K562 (cell line): Measurements from ENCODE around the gene SPATA33. TPM values are rescaled to one million over a fixed set of nuclear protein-coding genes. Genes with fewer than 3 reads are reported as not detected.

Source experiments
- ELF1 ChIP-seq: fragments of 200-800 bp; sonication (Bioruptor generic); IDR thresholded peaks from 2 replicates; pipeline ENCODE4 v1.6.1; 2016; ENCODE audit warnings: missing genetic modification characterization, missing compliant biosample characterization
- FOXA1 ChIP-seq: fragments of 450-650 bp; IDR thresholded peaks from 2 replicates; pipeline ENCODE4 v1.6.1; 2016; ENCODE audit warnings: mild to moderate bottlenecking, borderline replicate concordance
- FOXJ3 ChIP-seq: sonication (generic); formaldehyde crosslinking; IDR thresholded peaks from 2 replicates; pipeline ENCODE4 v1.4.0; 2020; ENCODE audit warnings: mild to moderate bottlenecking, missing genetic modification reagents
- GATAD2B ChIP-seq: fragments of 450-650 bp; IDR thresholded peaks from 2 replicates; pipeline ENCODE4 v1.6.1; 2017; ENCODE audit warnings: mild to moderate bottlenecking, borderline replicate concordance
- KAT7 ChIP-seq: sonication (generic); formaldehyde crosslinking; IDR thresholded peaks from 2 replicates; pipeline ENCODE4 v1.8.0; 2022; ENCODE audit warnings: missing genetic modification reagents, mild to moderate bottlenecking, borderline replicate concordance
- MAFK ChIP-seq: IDR thresholded peaks from 2 replicates; pipeline ENCODE4 v1.6.1; 2011; ENCODE audit warnings: low read length, improper control_type of control experiment
- NCOA2 ChIP-seq, 2 experiments: fragments of 450-650 bp; IDR thresholded peaks; 2 replicates each; pipeline ENCODE4 v1.6.1; 2018; ENCODE audit warnings: mild to moderate bottlenecking in 2 of 2, moderate library complexity in 1 of 2; ENCODE audit not compliant: partially characterized antibody in 2 of 2
- NFRKB ChIP-seq: fragments of 450-650 bp; IDR thresholded peaks from 2 replicates; pipeline ENCODE4 v1.6.1; 2016; ENCODE audit warnings: low read depth
- NR4A1 ChIP-seq, 2 experiments: fragments of 250-450 bp in 1 of 2; fragments of 450-650 bp in 1 of 2; sonication (Bioruptor Pico) in 1 of 2; IDR thresholded peaks; 2 replicates each; pipeline versions ENCODE4 v1.4.0 to v1.6.1; 2016 to 2020; ENCODE audit warnings: mild to moderate bottlenecking in 2 of 2, missing compliant biosample characterization in 1 of 2, missing genetic modification characterization in 1 of 2, moderate library complexity in 1 of 2
- RHOXF2B ChIP-seq: fragments of 250-450 bp; sonication (Bioruptor Pico); conservative IDR thresholded peaks from 2 replicates; pipeline ENCODE4 v1.5.1; 2021
- SMARCA4 ChIP-seq: fragments of 450-650 bp; IDR thresholded peaks from 2 replicates; pipeline ENCODE4 v1.6.1; 2016
- SNIP1 ChIP-seq: fragments of 450-650 bp; IDR thresholded peaks from 2 replicates; pipeline ENCODE4 v1.7.1; 2017; ENCODE audit warnings: low read depth, mild to moderate bottlenecking
- SOX6 ChIP-seq: fragments of 450-650 bp; IDR thresholded peaks from 2 replicates; pipeline ENCODE4 v1.6.1; 2014; ENCODE audit warnings: mild to moderate bottlenecking
- TAL1 ChIP-seq: fragments of 450-650 bp; IDR thresholded peaks from 2 replicates; pipeline ENCODE4 v1.6.1; 2016; ENCODE audit warnings: mild to moderate bottlenecking
- ZFP36 ChIP-seq: fragments of 150-350 bp; IDR thresholded peaks from 2 replicates; pipeline ENCODE4 v1.6.1; 2018; ENCODE audit warnings: low read length, low read depth; ENCODE audit not compliant: partially characterized antibody
- ZKSCAN3 ChIP-seq: fragments of 250-450 bp; sonication (Bioruptor Pico); IDR thresholded peaks from 2 replicates; pipeline ENCODE4 v1.4.0; 2020
- ZNF124 ChIP-seq: sonication (generic); formaldehyde crosslinking; IDR thresholded peaks from 2 replicates; pipeline ENCODE4 v1.8.1; 2022; ENCODE audit warnings: missing genetic modification reagents
- ZNF253 ChIP-seq: fragments of 250-450 bp; sonication (Bioruptor Pico); conservative IDR thresholded peaks from 2 replicates; pipeline ENCODE4 v1.6.1; 2021; ENCODE audit warnings: mild to moderate bottlenecking
- ZNF584 ChIP-seq: fragments of 200-800 bp; sonication (Bioruptor generic); IDR thresholded peaks from 2 replicates; pipeline ENCODE4 v1.6.1; 2016; ENCODE audit warnings: low read depth, mild to moderate bottlenecking, missing genetic modification characterization, missing compliant biosample characterization
- polyA plus RNA-seq, 8 experiments: library from polyadenylated mRNA; depleted of rRNA in 4 of 8; stranded (reverse) in 5 of 8; unstranded in 3 of 8; fragments of >200 nt; fragmentation: Nextera tagmentation in 2 of 8; fragmentation: Illumina TruSeq in 1 of 8; extraction: Ambion mirVana in 2 of 8; extraction: Trizol in 1 of 8; gene quantifications; 2 replicates each; pipeline versions ENCODE4 v1.2.1 to v1.2.3, GENCODE V29; 2011 to 2014; ENCODE audit warnings: inconsistent platforms in 1 of 8, missing spikeins in 1 of 8
- total RNA-seq, 7 experiments: library from RNA; depleted of rRNA in 6 of 7; stranded (reverse); fragments of >200 nt in 6 of 7; fragmentation: Illumina TruSeq in 2 of 7; extraction: Trizol in 2 of 7; gene quantifications; 2 replicates each; pipeline versions ENCODE4 v1.2.1 to v1.2.3, GENCODE V29; 2011 to 2021; ENCODE audit warnings: low replicate concordance in 1 of 7
- TF ChIP-seq, protein P1 (sequence below): fragments of 450-650 bp; IDR thresholded peaks from 2 replicates; pipeline ENCODE4 v1.6.1; 2018; ENCODE audit not compliant: partially characterized antibody
- TF ChIP-seq, protein P2 (sequence below), 2 experiments: fragments of 250-450 bp in 1 of 2; fragments of 450-650 bp in 1 of 2; sonication (Bioruptor Pico) in 1 of 2; IDR thresholded peaks; 2 replicates each; pipeline versions ENCODE4 v1.6.1 to v1.8.0; 2016 to 2021; ENCODE audit warnings: mild to moderate bottlenecking in 2 of 2, moderate library complexity in 2 of 2, missing compliant biosample characterization in 1 of 2, missing genetic modification characterization in 1 of 2
- TF ChIP-seq, protein P3 (sequence below): fragments of 450-650 bp; IDR thresholded peaks from 2 replicates; pipeline ENCODE4 v1.6.1; 2017; ENCODE audit warnings: mild to moderate bottlenecking, moderate library complexity
- TF ChIP-seq, protein P4 (sequence below): fragments of 450-650 bp; IDR thresholded peaks from one replicate; pipeline ENCODE4 v1.6.1; 2018; ENCODE audit warnings: mild to moderate bottlenecking, moderate library complexity; ENCODE audit not compliant: partially characterized antibody

SPATA33 gene
- total and polyA plus RNA-seq, 9 of the 15 experiments (the other 6 are each of a cell fraction or from before 2014, with no cell fraction given): 4.0 to 20.0 (median 11.8) TPM

DNA sequence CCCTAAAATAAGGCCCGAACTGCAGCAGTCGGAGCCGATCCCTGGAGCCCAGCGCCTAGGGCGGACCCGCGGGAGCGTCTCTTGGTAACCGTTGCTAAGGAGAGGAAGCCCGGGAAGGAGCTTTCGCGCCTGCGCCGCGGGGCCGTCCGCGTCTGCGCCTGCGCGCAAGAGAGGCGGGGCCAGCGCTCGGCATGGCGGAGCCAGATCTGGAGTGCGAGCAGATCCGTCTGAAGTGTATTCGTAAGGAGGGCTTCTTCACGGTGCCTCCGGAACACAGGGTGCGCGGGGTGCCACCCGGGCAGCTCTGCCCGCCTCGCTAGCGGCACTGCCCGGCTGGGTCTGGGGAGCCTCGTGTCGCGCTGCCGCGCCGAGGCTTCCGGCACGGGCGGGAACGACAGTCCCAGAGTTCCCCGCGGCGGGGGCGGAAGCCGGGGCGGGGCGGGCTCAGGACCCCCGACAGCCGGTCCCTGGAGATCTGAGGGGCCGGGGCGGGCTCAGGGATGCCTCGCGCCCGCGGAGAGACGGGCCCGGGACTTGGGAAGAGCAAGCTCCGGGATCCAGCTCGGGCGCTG is 29.0 kb downstream of the SPATA33 start, which contains the start of gene CDK10 (continued):
- TF ChIP-seq FOXJ3 (no peak), KAT7 (peak; percentile 72; the same call in 1 of the 2 replicates), ZNF253 (CRISPR knock-in tag) (no peak), MAFK (no peak), FOXA1 (no peak), SMARCA4 (no peak), ZKSCAN3 (no peak), TAL1 (no peak), ZNF124 (CRISPR knock-in tag) (no peak), SOX6 (no peak), ELF1 (tag) (peak; percentile 87), ZFP36 (no peak), RHOXF2B (no peak), SNIP1 (no peak), GATAD2B (no peak), NR4A1 (CRISPR knock-in tag; IDR thresholded peaks at IDR 0.05) (no peak), NR4A1 (tag; IDR thresholded peaks at IDR 0.05) (no peak), NCOA2 (IDR thresholded peaks at IDR 0.05; ENCODE audit: partially characterized antibody in 2 of 2) (no peak), ZNF584 (no peak), NFRKB (no peak)
- TF ChIP-seq, protein P1, sequence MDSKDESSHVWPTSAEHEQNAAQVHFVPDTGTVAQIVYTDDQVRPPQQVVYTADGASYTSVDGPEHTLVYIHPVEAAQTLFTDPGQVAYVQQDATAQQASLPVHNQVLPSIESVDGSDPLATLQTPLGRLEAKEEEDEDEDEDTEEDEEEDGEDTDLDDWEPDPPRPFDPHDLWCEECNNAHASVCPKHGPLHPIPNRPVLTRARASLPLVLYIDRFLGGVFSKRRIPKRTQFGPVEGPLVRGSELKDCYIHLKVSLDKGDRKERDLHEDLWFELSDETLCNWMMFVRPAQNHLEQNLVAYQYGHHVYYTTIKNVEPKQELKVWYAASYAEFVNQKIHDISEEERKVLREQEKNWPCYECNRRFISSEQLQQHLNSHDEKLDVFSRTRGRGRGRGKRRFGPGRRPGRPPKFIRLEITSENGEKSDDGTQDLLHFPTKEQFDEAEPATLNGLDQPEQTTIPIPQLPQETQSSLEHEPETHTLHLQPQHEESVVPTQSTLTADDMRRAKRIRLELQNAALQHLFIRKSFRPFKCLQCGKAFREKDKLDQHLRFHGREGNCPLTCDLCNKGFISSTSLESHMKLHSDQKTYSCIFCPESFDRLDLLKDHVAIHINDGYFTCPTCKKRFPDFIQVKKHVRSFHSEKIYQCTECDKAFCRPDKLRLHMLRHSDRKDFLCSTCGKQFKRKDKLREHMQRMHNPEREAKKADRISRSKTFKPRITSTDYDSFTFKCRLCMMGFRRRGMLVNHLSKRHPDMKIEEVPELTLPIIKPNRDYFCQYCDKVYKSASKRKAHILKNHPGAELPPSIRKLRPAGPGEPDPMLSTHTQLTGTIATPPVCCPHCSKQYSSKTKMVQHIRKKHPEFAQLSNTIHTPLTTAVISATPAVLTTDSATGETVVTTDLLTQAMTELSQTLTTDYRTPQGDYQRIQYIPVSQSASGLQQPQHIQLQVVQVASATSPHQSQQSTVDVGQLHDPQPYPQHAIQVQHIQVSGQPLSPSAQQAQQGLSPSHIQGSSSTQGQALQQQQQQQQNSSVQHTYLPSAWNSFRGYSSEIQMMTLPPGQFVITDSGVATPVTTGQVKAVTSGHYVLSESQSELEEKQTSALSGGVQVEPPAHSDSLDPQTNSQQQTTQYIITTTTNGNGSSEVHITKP: no peak
- TF ChIP-seq, protein P2, sequence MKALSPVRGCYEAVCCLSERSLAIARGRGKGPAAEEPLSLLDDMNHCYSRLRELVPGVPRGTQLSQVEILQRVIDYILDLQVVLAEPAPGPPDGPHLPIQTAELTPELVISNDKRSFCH (CRISPR knock-in tag; IDR thresholded peaks at IDR 0.05): no peak
- TF ChIP-seq, protein P2 (tag; IDR thresholded peaks at IDR 0.05): no peak
- TF ChIP-seq, protein P3, sequence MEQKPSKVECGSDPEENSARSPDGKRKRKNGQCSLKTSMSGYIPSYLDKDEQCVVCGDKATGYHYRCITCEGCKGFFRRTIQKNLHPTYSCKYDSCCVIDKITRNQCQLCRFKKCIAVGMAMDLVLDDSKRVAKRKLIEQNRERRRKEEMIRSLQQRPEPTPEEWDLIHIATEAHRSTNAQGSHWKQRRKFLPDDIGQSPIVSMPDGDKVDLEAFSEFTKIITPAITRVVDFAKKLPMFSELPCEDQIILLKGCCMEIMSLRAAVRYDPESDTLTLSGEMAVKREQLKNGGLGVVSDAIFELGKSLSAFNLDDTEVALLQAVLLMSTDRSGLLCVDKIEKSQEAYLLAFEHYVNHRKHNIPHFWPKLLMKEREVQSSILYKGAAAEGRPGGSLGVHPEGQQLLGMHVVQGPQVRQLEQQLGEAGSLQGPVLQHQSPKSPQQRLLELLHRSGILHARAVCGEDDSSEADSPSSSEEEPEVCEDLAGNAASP: no peak
- TF ChIP-seq, protein P4, sequence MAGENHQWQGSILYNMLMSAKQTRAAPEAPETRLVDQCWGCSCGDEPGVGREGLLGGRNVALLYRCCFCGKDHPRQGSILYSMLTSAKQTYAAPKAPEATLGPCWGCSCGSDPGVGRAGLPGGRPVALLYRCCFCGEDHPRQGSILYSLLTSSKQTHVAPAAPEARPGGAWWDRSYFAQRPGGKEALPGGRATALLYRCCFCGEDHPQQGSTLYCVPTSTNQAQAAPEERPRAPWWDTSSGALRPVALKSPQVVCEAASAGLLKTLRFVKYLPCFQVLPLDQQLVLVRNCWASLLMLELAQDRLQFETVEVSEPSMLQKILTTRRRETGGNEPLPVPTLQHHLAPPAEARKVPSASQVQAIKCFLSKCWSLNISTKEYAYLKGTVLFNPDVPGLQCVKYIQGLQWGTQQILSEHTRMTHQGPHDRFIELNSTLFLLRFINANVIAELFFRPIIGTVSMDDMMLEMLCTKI: no peak
